A673 (cell line): ENCODE measurements around the gene TOMM5.

ENCODE experiments used
- EZH2 ChIP-seq: fragments of 200-600 bp; sonication (generic); IDR thresholded peaks from 2 replicates; pipeline ENCODE4 v1.6.1; 2017; ENCODE audit warnings: borderline replicate concordance, low read depth, mild to moderate bottlenecking, mixed read lengths, antibody characterized with exemption, low read length; ENCODE audit not compliant: poor library complexity, severe bottlenecking
- TF ChIP-seq, protein P1 (sequence below): fragments of 300-800, 200-600 bp; sonication (generic); conservative IDR thresholded peaks from 2 replicates; pipeline ENCODE4 v1.5.1; 2017; ENCODE audit warnings: low read depth, mild to moderate bottlenecking, antibody characterized with exemption, low read length, moderate library complexity, mixed read lengths

DNA sequence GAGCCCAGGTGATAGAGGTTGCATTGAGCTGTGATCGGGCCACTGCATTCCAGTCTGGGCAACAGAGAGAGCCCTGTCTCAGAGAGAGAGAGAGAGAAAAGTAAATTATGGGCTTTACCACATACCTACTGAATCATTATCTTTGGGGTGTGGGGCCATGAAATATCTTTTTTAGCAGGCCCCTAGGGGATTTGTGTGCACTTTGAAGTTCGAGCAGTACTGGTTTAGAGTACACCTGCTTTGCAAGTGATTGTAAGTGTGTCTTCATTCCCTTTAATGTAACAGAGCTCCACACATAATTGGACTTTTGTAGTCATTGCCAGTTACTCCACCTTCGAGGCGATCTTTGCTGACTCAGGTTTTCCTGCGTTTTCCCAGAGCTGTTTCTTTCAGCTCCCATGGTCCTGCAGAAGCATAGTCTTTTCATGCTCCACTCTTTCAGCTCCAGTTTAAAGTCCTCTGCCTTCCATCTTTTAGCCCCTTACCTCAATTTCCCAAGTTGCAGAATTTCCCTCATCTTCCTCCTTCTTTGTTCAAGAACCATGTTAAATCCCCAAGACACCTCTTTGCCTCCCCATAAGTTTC is 34.4 kb upstream of the TOMM5 start:
- TF ChIP-seq, protein P1, sequence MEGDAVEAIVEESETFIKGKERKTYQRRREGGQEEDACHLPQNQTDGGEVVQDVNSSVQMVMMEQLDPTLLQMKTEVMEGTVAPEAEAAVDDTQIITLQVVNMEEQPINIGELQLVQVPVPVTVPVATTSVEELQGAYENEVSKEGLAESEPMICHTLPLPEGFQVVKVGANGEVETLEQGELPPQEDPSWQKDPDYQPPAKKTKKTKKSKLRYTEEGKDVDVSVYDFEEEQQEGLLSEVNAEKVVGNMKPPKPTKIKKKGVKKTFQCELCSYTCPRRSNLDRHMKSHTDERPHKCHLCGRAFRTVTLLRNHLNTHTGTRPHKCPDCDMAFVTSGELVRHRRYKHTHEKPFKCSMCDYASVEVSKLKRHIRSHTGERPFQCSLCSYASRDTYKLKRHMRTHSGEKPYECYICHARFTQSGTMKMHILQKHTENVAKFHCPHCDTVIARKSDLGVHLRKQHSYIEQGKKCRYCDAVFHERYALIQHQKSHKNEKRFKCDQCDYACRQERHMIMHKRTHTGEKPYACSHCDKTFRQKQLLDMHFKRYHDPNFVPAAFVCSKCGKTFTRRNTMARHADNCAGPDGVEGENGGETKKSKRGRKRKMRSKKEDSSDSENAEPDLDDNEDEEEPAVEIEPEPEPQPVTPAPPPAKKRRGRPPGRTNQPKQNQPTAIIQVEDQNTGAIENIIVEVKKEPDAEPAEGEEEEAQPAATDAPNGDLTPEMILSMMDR = no peak
- no peak for TF ChIP-seq EZH2
